Adrenal gland (tissue), 12 donors: ENCODE data around the gene P2RY8. TPM values are rescaled to one million over a fixed set of nuclear protein-coding genes. Genes with fewer than 3 reads are reported as not detected.

ENCODE experiments used
- DNase-seq, 7 donors: peaks; one replicate each; pipeline ENCODE4 v3.0.0-alpha.2; 2019 to 2020
- H3K27ac ChIP-seq, 5 donors: fragments of 200-600 bp; sonication (generic) in 4 of 5; 1 replicate in 3 of 5; 2 replicates in 2 of 5; pipeline versions ENCODE4 v1.5.1 to v1.8.0; 2016 to 2020; ENCODE audit warnings: mild to moderate bottlenecking in 1 of 5
- H3K27me3 ChIP-seq: fragments of 200-600 bp; 2 replicates; pipeline ENCODE4 v1.8.0; 2021
- H3K36me3 ChIP-seq, 2 donors: fragments of 200-600 bp; replicated peaks in 1 of 2; 1 replicate in 1 of 2; 2 replicates in 1 of 2; pipeline versions ENCODE4 v1.5.1 to v1.8.0; 2018 to 2022
- H3K4me1 ChIP-seq, 2 donors: fragments of 200-600 bp; replicated peaks in 1 of 2; 1 replicate in 1 of 2; 2 replicates in 1 of 2; pipeline versions ENCODE4 v1.5.1 to v1.8.0; 2018 to 2021
- H3K4me3 ChIP-seq, 4 donors: fragments of 200-600 bp; sonication (generic) in 3 of 4; one replicate each; pipeline ENCODE4 v1.5.1; 2016 to 2018
- H3K9me3 ChIP-seq, 3 donors: fragments of 200-600 bp; sonication (generic) in 1 of 3; replicated peaks in 1 of 3; 1 replicate in 2 of 3; 2 replicates in 1 of 3; pipeline versions ENCODE4 v1.5.1 to v1.8.0; 2016 to 2021
- POLR2A ChIP-seq, 2 donors: fragments of 450-650 bp; IDR thresholded peaks; one replicate each; pipeline ENCODE4 v1.6.1; 2017; ENCODE audit warnings: antibody characterized with exemption in 2 of 2, mild to moderate bottlenecking in 2 of 2, moderate library complexity in 1 of 2
- WGBS, 4 donors: extraction: QIAGEN DNeasy Blood & Tissue Kit in 2 of 4; methylation state at CpG; one replicate each; pipeline versions ENCODE4 v1.1.5 to v1.1.7; 2013 to 2017; 5-methylcytosine and 5-hydroxymethylcytosine counted together
- intact Hi-C, 2 donors: fragments of 100-400 bp; cut with DNase I; formaldehyde crosslinking; loops; one replicate each; pipeline versions ENCODE4 v1.14.1 to v1.15.0; 2022 to 2023
- polyA plus RNA-seq, 3 donors: library from polyadenylated mRNA; stranded (reverse); fragments of 200-250 nt in 2 of 3; fragments of 350-450 nt in 1 of 3; fragmentation: Illumina TruSeq in 1 of 3; extraction: RNeasy Lipid Tissue Mini Kit (QIAGEN cat#74804) in 1 of 3; gene quantifications; one replicate each; pipeline ENCODE4 v1.2.3, GENCODE V29; 2013 to 2014
- total RNA-seq, 9 donors: library from RNA; depleted of rRNA in 4 of 9; stranded (reverse); fragments of >200 nt in 4 of 9; fragments of 120-200 nt in 1 of 9; fragmentation: NEBNext Ultra II Directional in 1 of 9; extraction: Animal tissue kit (Norgen Biotek cat#: 25700) in 1 of 9; gene quantifications; one replicate each; pipeline versions ENCODE4 v1.1.0 to v1.2.4, GENCODE V29; 2013 to 2023
- TF ChIP-seq, protein P1 (sequence below), 6 experiments: fragments of 450-650 bp in 4 of 6; fragments of 200-600 bp in 2 of 6; sonication (generic) in 1 of 6; IDR thresholded peaks; 1 replicate in 5 of 6; 2 replicates in 1 of 6; pipeline versions ENCODE4 v1.5.1 to v1.8.0; 2016 to 2021; ENCODE audit warnings: antibody characterized with exemption in 6 of 6, mild to moderate bottlenecking in 2 of 6, moderate library complexity in 1 of 6
- donor health status: healthy with polysubstance abuse.
- donor health status: Bipolar disorder and iron deficiency.
- donor health status: DM: yes; HTN: yes; CAD: no.
- donor health status: DM: no; HTN: no; CAD: no.
- donor health status: DM: no; HTN: no; CAD: no.
- donor health status: DM: yes; HTN: yes; CAD: no.

The P2RY8 gene
- total and polyA plus RNA-seq, 12 donors: 1.9 to 13.4 (median 6.0) TPM

DNA sequence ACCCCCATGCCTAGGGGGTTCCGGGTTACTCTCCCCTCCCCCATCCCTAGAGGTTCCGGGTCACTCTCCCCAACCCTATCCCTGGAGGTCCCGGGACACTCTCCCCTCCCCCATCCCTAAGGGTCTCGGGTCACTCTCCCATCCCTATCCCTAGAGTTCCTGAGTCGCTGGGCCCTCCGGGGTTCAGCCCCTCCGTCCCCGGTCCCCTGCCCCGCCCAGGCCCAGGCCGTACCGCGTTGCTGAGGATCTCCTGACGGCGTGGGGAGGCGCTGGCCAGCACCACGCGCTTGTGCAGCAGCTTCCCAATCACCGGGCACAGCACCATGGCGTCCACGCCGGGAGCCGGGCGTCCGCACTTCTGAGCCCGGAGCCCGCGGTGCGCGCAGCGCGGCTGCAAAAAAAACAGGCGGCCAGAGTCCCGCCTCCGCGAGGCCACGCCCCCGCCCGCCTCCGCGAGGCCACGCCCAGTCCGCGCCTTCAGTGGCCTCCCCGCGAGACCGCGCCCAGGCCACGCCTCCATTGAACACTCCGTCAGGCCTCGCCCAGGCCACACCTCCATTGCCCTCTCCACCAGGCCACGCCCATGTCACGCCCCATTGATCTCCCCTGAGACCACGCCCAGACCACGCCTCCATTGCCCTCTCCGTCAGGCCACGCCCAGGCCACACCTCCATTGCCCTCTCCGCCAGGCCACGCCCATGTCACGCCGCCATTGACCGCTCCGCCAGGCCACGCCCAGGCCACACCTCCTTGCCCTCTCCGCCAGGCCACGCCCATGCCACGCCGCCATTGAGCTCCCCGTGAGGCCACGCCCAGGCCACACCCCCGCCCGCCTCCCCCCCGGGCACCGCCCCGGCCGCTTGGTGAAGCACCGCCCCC lies 84.2 kb downstream of the P2RY8 start, which contains the start of gene ASMTL:
TSS of gene ASMTL (minus strand) at position 394 of the 879 bp plus-strand sequence. CDS start at position 325, 69 bp downstream.
- Histone ChIP-seq H3K9me3 (no peaks in the 10 kb centered on the region), H3K4me3 (peak within 1 kb of the TSS; percentile 64 to 97 (median 80)), H3K4me1 (peaks cover 8 to 10% of the 10 kb centered on the region in 2 donors), H3K36me3 (no peaks in the 10 kb centered on the region), H3K27me3 (no peaks in the 10 kb centered on the region), H3K27ac (peak within 1 kb of the TSS; percentile 71 to 100 (median 81))
- intact Hi-C loops: loop anchor here in 1 of 2 donors (10.0 kb wide), 1 partner anchor 1142 kb away; no protein-coding TSS in a partner anchor
- TF ChIP-seq POLR2A (IDR thresholded peaks at IDR 0.05): peak; percentile 71 to 81
- TF ChIP-seq, protein P1, sequence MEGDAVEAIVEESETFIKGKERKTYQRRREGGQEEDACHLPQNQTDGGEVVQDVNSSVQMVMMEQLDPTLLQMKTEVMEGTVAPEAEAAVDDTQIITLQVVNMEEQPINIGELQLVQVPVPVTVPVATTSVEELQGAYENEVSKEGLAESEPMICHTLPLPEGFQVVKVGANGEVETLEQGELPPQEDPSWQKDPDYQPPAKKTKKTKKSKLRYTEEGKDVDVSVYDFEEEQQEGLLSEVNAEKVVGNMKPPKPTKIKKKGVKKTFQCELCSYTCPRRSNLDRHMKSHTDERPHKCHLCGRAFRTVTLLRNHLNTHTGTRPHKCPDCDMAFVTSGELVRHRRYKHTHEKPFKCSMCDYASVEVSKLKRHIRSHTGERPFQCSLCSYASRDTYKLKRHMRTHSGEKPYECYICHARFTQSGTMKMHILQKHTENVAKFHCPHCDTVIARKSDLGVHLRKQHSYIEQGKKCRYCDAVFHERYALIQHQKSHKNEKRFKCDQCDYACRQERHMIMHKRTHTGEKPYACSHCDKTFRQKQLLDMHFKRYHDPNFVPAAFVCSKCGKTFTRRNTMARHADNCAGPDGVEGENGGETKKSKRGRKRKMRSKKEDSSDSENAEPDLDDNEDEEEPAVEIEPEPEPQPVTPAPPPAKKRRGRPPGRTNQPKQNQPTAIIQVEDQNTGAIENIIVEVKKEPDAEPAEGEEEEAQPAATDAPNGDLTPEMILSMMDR (IDR thresholded peaks at IDR 0.05): no peak
- DNase-seq: peak; percentile 100
- 0 to 4% (median 0%) methylated on average over 5 to 76 of the region's 76 CpGs for WGBS, 4 donors

DNA sequence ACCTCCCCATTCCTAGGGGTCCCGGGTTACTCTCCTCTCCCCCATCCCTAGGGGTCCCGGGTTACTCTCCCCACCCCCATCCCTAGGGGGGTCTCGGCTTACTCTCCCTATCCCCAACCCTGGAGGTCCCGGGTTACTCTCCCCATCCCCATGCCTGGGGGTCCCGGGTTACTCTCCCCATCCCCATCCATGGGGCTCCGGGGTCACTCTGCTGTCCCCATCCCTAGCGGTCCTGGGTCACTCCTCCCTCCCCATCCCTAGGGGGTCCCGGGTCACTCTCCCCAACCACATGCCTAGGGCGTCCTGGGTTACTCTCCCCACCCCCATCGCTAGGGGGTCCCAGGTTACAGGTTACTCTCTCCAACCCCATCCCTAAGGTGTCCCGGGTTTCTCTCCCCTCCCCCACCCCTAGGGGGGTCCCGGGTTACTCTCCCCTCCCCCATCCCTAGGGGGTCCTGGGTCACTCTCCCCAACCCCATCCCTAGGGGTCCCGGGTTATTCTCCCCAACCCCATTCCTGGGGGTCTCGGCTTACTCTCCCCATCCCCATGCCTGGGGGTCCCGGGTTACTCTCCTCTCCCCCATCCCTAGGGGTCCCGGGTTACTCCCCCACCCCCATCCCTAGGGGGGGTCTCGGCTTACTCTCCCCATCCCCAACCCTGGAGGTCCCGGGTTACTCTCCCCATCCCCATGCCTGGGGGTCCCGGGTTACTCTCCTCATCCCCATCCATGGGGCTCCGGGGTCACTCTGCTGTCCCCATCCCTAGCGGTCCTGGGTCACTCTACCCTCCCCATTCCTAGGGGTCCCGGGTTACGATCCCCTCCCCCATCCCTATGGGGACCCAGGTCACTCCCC lies 85.1 kb downstream of the P2RY8 start:
- H3K4me3 ChIP-seq: peak overlapping the region; percentile 61 to 97 (median 80)
- no peak for TF ChIP-seq POLR2A (IDR thresholded peaks at IDR 0.05)
- TF ChIP-seq, protein P1 (IDR thresholded peaks at IDR 0.05): no peak
- no peaks in the 10 kb centered on the region for H3K36me3 ChIP-seq
- 22 to 29% (median 28%) methylated on average over 23 of the region's 23 CpGs for WGBS, 4 donors
- peaks cover 8 to 10% of the 10 kb centered on the region in 2 donors for H3K4me1 ChIP-seq
- H3K27me3 ChIP-seq: no peaks in the 10 kb centered on the region
- no peaks in the 10 kb centered on the region for H3K9me3 ChIP-seq
- intact Hi-C loops: loop anchor here in 1 of 2 donors (10.0 kb wide), 1 partner anchor 1143 kb away; no protein-coding TSS in a partner anchor
- peak in 4 of 7 donors; percentile 52 to 67 (median 60) for DNase-seq
- peak overlapping the region in 3 of 5 donors; percentile 60 to 100 (median 66) for H3K27ac ChIP-seq

DNA sequence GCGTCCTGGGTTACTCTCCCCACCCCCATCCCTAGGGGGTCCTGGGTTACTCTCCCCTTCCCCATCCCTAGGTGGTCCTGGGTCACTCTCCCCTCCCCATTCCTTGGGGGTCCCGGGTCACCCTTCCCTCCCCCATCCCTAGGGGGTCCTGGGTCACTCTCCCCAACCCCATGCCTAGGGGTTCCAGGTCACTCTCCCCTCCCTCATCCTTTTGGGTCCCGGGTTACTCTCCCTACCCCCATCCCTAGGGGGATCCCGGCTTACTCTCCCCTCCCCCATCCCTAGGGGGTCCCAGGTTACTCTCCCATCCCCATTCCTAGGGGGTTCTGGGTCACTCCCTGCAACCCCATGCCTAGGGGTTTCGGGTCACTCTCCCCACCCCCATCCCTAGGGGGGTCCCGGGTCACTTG lies 85.7 kb downstream of the P2RY8 start:
- TF ChIP-seq, protein P1 (IDR thresholded peaks at IDR 0.05): no peak
- no peak for TF ChIP-seq POLR2A (IDR thresholded peaks at IDR 0.05)
- H3K36me3 ChIP-seq: no peaks in the 10 kb centered on the region
- peaks cover 8 to 10% of the 10 kb centered on the region in 2 donors for H3K4me1 ChIP-seq
- no peak overlapping the region for H3K27ac ChIP-seq
- H3K9me3 ChIP-seq: no peaks in the 10 kb centered on the region
- H3K27me3 ChIP-seq: no peaks in the 10 kb centered on the region
- DNase-seq: peak in 3 of 7 donors; percentile 31 to 50 (median 35)
- intact Hi-C loops: loop anchor here in 1 of 2 donors (10.0 kb wide), 1 partner anchor 1144 kb away; no protein-coding TSS in a partner anchor
- WGBS, 4 donors: 81 to 89% (median 88%) methylated on average over 6 of the region's 6 CpGs
- H3K4me3 ChIP-seq: peak overlapping the region in 1 of 4 donors; percentile 88
